K562 (cell line): Measurements from ENCODE around the gene TBL2. TPM values are rescaled to one million over a fixed set of nuclear protein-coding genes. Genes with fewer than 3 reads are reported as not detected.

Source experiments
- ARID3B ChIP-seq: fragments of 250-450 bp; sonication (Bioruptor Pico); IDR thresholded peaks from 2 replicates; pipeline ENCODE4 v1.4.0; 2020; ENCODE audit warnings: borderline replicate concordance
- ATF3 ChIP-seq, 2 experiments: fragments of 450-650 bp in 1 of 2; sonication (generic) in 1 of 2; formaldehyde crosslinking in 1 of 2; IDR thresholded peaks in 1 of 2; conservative IDR thresholded peaks in 1 of 2; 2 replicates each; pipeline versions ENCODE4 v1.6.1 to v1.8.1; 2016 to 2023; ENCODE audit warnings: mild to moderate bottlenecking in 2 of 2, moderate library complexity in 2 of 2, inconsistent platforms in 1 of 2, missing genetic modification reagents in 1 of 2
- GABPB1 ChIP-seq: sonication (generic); formaldehyde crosslinking; IDR thresholded peaks from 2 replicates; pipeline ENCODE4 v1.8.0; 2022; ENCODE audit warnings: mild to moderate bottlenecking, missing genetic modification reagents
- JUND ChIP-seq, 2 experiments: IDR thresholded peaks; 2 replicates in 1 of 2; 3 replicates in 1 of 2; pipeline ENCODE4 v1.6.1; 2011; ENCODE audit warnings: borderline replicate concordance in 2 of 2, low read depth in 2 of 2, low read length in 2 of 2, improper control_type of control experiment in 1 of 2, missing biosample characterization in 1 of 2, missing genetic modification characterization in 1 of 2, missing genetic modification reagents in 1 of 2
- MEIS2 ChIP-seq: fragments of 450-650 bp; IDR thresholded peaks from 2 replicates; pipeline ENCODE4 v1.6.1; 2014; ENCODE audit warnings: mild to moderate bottlenecking; ENCODE audit not compliant: partially characterized antibody
- NR3C1 ChIP-seq: sonication (generic); formaldehyde crosslinking; IDR thresholded peaks from 2 replicates; pipeline ENCODE4 v1.8.1; 2022; ENCODE audit warnings: missing genetic modification reagents
- PRDM10 ChIP-seq: fragments of 450-650 bp; IDR thresholded peaks from 2 replicates; pipeline ENCODE4 v1.6.1; 2018; ENCODE audit not compliant: partially characterized antibody
- RBBP5 ChIP-seq: fragments of 200-600 bp; sonication (generic); IDR thresholded peaks from 2 replicates; pipeline ENCODE4 v1.6.1; 2012; ENCODE audit warnings: borderline replicate concordance, mild to moderate bottlenecking, low read length, control low read depth, inconsistent platforms; ENCODE audit not compliant: insufficient read depth, poor library complexity, severe bottlenecking
- RUNX1 ChIP-seq: sonication (generic); IDR thresholded peaks from 2 replicates; pipeline ENCODE4 v1.6.1; 2016; ENCODE audit warnings: antibody characterized with exemption, low read depth
- UBTF ChIP-seq, 2 experiments: IDR thresholded peaks; 2 replicates each; pipeline ENCODE4 v1.6.1; 2012; ENCODE audit warnings: improper control_type of control experiment in 2 of 2, low read depth in 2 of 2, low read length in 2 of 2, borderline replicate concordance in 1 of 2
- polyA plus RNA-seq, 8 experiments: library from polyadenylated mRNA; depleted of rRNA in 4 of 8; stranded (reverse) in 5 of 8; unstranded in 3 of 8; fragments of >200 nt; fragmentation: Nextera tagmentation in 2 of 8; fragmentation: Illumina TruSeq in 1 of 8; extraction: Ambion mirVana in 2 of 8; extraction: Trizol in 1 of 8; gene quantifications; 2 replicates each; pipeline versions ENCODE4 v1.2.1 to v1.2.3, GENCODE V29; 2011 to 2014; ENCODE audit warnings: inconsistent platforms in 1 of 8, missing spikeins in 1 of 8
- total RNA-seq, 7 experiments: library from RNA; depleted of rRNA in 6 of 7; stranded (reverse); fragments of >200 nt in 6 of 7; fragmentation: Illumina TruSeq in 2 of 7; extraction: Trizol in 2 of 7; gene quantifications; 2 replicates each; pipeline versions ENCODE4 v1.2.1 to v1.2.3, GENCODE V29; 2011 to 2021; ENCODE audit warnings: low replicate concordance in 1 of 7
- TF ChIP-seq, protein P1 (sequence below): fragments of 450-650 bp; IDR thresholded peaks from 2 replicates; pipeline ENCODE4 v1.6.1; 2014; ENCODE audit warnings: low read depth, mild to moderate bottlenecking, moderate library complexity, borderline replicate concordance

Gene TBL2
- total and polyA plus RNA-seq, 9 of the 15 experiments (the other 6 are each of a cell fraction or from before 2014, with no cell fraction given): 2.5 to 123 (median 49.2) TPM

GRCh38 chr7:73519867-73520672, 58.3 kb downstream of the TBL2 start (continued):
- TF ChIP-seq UBTF (IDR thresholded peaks at IDR 0.05; ENCODE audit: borderline replicate concordance in 1 of 2, low read depth in 2 of 2, low read length in 2 of 2) (no peak), ATF3 (IDR thresholded peaks at IDR 0.05) (peak; percentile 13; the same call in 1 of the 2 replicates), ATF3 (CRISPR knock-in tag; conservative IDR thresholded peaks at IDR 0.05) (no peak), RBBP5 (no peak), NR3C1 (no peak), RUNX1 (no peak), PRDM10 (peak; percentile 4), GABPB1 (CRISPR knock-in tag) (no peak), ARID3B (CRISPR knock-in tag) (no peak), JUND (IDR thresholded peaks at IDR 0.05; ENCODE audit: borderline replicate concordance, low read depth, low read length) (0 out of 2 replicates have a peak, but pooled peaks have one; percentile 16), JUND (tag; IDR thresholded peaks at IDR 0.05; ENCODE audit: borderline replicate concordance, low read depth, low read length) (no peak), MEIS2 (peak; percentile 9)
- TF ChIP-seq, protein P1, sequence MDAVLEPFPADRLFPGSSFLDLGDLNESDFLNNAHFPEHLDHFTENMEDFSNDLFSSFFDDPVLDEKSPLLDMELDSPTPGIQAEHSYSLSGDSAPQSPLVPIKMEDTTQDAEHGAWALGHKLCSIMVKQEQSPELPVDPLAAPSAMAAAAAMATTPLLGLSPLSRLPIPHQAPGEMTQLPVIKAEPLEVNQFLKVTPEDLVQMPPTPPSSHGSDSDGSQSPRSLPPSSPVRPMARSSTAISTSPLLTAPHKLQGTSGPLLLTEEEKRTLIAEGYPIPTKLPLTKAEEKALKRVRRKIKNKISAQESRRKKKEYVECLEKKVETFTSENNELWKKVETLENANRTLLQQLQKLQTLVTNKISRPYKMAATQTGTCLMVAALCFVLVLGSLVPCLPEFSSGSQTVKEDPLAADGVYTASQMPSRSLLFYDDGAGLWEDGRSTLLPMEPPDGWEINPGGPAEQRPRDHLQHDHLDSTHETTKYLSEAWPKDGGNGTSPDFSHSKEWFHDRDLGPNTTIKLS: 0 out of 2 replicates have a peak, but pooled peaks have one; percentile 25
